GM19023 (cell line): ENCODE measurements around the gene CEP112.

Experiments used
- ATAC-seq: cut with Tn5 transposase; IDR thresholded peaks from one replicate; pipeline ENCODE4 v1.9.1; 2021; ENCODE audit warnings: mild to moderate bottlenecking, moderate library complexity; ENCODE audit not compliant: unreplicated experiment

CEP112 gene

DNA sequence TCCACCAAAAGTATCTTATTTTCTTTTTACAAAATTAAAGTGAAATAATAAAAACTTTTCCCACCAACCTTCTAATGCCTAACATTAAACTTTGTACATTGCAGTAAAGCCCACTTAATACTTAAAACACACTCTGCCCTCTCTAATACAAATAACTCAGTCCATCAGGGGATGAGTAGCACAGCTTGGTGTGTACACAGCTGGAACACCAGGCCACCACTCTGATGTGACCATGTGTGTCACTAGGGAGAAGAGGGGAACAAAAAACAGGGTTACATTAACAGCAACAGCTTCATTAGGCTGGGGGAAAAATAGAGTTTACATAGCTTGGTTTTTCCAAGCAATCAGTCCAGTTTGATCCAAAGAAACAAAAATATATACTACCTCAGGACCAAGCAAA lies 295.0 kb downstream of the CEP112 start:
- no peak for ATAC-seq

DNA sequence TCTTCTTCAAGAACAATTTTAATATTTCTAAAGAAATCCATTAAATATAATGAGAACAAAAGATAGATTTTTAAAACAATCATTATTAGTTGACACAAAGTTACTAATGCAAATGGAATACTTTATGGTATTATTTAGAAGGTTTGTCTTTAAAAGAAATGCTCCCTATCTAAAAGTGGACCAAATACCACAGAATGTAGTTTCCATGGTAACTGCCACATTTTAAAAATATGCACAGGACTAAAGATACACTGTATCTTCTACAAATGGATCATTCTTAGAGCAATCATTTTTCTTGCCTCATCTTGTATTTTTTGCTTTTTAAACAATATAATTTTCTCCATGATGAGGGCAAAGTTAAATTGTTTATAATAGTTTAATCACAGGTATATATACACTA lies 296.0 kb downstream of the CEP112 start:
- ATAC-seq: no peak

DNA sequence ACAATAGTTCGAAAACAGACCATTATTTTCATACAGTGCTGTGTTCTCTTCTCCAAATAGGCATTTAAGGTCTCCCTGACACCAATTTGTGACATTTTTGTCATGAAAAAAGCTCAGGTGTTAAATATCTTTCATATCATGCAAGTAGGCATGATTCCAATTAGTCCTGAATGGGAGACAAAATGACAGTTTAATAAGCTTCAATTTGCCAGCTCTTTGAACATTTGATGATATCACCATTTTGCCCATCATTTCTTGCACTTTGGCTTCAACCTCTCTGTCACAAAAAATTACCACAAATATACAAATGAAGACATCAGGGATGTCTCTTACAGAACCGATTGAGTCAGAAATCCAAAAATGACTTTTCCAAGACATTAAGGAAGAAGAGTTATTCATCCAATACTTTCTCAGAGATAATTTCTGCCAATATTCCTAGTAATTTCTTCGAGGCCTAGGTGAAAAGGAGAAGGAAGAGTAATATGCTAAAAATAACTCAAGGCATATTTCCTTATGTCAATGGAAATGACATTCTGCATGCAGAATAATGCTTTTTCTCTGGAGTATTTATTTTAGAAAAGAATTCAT lies 298.1 kb downstream of the CEP112 start:
- no peak for ATAC-seq

DNA sequence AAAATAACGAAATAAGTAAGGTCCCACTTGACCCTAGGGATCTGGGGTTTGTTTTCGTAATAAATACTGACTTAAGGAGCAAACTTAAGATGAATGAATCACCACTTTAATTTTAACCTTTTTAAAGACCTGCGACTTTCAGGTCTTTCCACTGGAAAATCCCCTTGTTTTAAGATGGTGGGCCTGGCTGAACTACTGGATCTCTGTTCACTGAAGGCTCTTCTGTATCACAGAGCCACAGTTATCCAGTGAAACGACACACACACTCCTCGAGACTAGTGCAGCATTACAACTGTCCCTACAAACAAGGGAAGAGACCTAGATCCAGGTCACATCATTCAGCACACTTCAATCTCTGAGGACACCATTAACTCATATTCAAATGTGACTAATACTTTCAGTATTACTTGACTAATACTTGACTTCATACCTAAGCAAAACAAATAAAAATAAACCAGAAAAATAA lies 299.0 kb downstream of the CEP112 start:
- no peak for ATAC-seq

DNA sequence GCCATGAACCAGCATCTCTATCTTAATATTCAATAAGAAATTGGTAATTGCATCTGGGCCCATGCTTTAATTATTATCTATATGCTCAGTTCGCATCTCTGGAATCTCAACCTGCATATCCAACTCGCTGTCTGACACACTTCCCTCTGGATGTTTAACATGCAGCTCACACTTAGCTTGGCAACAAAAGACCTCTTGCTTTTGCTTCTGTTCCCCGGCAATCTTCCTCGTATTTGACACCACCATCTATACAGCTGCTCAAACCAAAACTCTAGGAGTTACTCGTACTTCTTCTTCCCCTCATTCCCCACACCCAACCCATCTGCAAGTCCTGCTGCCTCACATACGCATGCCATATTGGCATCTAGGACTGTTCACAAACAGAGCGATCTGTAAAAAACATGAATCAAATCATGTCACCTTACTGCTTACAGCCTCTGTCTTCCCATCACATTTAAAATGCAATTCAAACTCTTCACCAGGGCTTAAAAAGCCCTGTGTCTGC lies 300.6 kb downstream of the CEP112 start:
- ATAC-seq: no peak

DNA sequence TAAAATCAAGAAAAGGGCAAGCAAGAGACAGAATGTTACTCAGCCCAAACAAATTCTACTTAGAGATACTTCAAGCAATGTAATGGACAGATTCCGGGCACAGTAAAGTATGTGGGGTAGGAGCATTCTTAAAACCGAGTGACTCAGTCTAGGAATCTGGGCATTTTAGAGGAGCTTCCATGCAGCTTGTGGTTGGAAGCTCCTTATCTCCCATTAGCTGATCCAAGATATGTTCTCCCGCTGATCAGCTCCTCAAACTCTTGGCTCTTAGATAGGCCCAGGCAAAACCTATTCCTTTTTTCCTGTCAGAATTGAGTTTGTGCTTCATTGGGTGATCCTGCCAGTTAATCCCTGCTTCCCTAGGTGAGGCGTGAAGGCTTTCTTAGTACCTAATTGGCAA lies 303.3 kb downstream of the CEP112 start:
- ATAC-seq: no peak

DNA sequence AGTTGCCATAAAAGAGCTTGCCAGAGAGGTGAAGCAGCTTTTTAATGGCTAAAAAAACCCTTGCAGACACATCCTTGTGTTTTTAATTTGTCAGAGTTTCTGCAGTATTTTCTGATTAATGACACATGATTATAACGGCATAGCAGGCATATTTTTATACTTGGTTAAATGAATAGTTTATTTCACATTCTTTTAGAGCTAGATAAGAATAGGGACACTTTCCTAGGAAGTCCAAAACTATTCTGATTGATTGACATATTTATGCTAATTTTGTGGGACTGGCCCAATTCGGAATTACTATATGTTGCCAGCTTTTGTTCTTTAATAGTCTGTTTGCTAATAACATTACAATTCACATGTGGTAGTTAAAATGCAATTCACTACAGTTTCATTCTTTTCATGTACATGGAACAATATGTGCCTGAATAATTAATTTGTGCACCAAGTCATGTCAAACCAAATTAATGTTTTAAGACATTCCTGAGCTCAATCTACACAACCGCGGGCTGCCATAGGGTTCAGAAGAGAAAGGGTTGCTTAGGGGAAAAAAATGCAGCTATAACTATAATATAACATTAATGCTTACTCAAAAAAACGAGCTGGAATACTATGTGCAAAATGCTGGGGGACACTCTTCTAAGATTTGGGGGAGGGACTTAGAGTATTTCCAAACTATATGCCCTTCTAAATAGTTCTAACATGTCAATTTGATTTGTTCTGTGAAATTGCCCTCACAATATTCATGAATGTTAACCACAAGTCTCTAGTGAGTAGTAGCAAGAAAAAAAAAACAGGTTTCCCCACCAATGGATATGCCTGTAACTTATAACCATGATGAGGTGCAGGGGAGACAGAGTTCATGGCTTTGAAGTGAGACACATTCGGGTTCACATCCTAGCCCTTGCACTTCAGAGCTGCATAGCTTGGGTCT lies 305.4 kb downstream of the CEP112 start:
- ATAC-seq: no peak

DNA sequence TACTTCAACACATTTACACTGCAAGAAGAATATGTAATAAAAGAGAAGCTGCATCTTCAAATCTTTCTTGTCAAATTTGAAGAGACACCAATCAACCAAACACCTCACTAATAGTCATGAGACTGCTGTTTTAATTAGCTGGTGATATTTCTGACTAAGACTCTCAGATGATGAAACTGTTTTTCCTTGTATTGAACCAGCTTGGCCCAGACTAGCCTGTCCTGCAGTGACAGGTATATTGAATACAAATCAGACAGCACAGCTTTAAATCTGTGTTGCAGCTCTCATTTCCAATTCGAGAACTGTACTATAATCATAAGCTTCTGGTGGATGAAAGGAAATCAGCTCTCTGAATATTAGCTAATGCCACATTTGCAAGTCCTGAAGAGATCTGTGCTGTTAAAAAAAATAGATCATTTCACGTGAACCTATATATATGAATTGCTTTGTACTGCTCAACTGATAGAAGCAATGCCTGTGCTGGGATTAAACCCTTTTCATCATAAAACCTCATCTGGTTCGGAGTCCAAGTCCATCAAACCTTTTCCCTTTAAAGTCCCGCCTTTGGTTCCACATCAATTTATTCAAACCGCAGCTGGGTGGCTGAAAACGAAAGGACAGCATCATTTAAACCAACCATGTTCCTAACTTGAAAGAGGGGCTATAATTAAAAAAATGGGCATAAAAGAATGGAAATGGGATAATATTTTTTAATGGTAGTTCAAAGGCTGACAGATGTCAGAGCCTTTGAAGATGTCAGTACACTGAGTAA lies 306.2 kb downstream of the CEP112 start:
- no peak for ATAC-seq

DNA sequence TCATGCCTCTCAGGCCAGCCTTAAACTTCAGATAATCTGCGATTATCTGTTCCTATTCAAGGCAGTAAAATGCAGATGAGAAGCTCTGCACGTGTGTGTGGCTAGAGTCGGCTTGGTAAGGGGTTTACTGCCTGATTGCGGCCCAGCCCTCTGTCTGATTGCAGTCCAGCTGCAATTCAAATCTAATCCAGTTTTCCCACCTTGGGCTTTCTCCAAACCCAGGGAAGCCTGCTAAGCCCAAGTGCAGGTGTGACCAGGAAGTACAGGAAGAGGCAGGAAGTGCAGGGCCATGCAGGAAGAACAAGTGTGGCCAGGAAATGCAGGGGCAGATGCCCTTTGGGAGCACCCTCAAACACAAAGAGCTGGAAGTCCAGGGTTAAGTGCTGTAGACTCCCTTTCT lies 314.9 kb downstream of the CEP112 start:
- no peak for ATAC-seq

DNA sequence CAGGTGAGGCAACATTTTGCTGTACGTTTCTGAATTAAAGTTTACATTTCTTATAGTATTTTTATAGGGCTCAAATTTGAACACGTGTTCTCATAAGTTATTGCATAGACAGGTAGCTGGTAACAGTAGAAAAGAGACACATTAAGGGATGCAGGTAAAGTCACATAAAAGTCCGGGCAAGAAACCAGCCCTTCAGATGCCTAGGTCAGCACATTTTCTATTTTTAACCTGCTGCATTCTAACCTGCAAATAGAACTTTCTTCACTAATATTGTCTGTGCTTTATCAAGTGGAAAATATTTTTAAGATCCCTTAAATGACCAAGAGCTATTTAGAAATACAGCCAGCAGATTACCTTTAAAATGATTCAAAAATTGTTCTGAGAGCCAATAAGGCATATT lies 323.1 kb downstream of the CEP112 start:
- no peak for ATAC-seq

DNA sequence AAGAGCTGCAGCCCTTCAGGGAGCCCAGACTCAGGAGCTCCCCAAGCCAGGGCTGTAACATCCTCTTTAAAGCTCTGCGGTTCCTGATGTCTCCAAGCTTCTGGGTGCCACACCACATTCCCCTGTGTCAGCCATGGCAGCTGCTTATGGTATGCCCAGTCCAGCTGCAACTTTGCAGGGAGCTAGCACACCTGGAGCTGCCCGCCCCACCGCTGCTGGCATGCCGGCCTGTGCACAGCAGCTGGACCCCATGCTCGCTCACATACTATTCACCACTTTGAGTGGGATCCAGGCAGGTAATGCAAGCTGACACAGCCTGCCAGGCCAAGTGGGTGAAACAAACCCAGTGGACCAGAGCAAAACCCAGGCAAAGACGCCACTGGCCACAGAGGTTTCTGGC lies 324.9 kb downstream of the CEP112 start:
- no peak for ATAC-seq

DNA sequence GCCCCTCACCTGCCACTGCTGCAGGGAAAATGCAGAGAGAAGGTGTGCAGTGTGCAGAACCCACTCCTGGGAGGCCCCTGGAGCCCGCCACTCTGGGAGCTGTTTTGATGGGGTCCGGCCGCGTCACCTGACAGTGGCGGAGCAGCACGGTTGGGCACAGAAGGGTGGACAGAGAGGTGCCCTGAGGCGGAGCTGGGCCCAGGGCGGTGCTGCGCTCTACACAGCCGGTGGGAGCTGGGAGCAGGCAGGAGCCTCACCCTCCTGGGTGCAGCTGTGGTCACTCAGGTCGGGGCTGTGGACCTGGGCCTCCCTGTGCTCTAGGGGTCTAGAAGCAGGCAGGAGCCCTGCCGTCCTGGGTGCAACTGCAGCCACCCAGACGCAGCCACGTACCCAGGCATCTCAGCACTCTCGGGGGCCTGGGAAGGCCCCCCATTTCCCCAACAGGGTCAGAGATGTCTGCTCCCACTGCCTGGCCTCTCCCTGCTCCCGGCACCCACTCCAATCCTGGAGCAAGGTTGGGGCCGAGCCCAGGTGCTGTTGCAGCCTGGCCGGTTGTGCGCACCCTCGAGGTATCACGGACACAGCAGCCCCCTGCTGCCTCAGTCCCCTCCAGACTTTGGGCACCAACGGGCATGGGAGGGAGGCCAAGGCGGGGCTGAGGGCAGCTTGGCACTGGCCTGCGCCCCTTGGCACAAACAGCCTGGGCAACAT lies 326.1 kb downstream of the CEP112 start:
- ATAC-seq: no peak

DNA sequence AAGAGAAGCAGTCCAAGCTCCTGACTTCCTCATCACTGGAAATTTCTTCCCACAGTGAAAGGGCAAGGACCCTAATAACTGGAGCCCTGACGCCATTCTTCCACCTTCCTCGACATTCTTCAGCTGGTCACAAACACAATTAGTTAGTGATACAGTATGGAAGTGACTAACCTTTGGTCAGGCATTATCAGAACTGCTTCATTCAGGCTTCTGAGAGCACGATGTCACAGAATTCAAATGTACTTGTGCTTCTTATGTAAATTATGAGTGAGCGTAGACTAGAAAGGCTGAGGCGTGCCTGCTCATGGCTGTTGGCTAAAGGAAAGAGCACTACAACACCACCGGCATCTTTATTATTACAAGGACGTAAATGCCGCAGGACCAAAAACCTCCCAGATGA lies 327.5 kb downstream of the CEP112 start:
- no peak for ATAC-seq

DNA sequence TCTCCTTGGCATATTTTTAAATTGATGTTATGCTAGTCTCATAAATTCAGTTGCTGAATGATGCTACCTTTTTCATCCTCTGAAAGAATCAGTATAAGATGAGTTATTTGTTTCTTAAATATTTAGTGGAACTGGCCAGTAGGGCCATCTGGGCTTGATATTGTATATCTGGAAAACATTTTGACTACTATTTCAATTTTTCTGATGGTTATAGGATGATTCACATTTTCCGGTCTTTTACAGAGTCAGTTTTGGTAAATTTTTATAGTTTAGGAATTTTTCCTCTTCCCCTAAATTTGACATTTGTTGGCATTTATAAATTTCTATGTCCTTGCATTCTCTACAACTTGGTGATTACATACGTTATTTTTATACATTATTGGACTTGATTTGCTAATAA lies 334.2 kb downstream of the CEP112 start:
- ATAC-seq: no peak

DNA sequence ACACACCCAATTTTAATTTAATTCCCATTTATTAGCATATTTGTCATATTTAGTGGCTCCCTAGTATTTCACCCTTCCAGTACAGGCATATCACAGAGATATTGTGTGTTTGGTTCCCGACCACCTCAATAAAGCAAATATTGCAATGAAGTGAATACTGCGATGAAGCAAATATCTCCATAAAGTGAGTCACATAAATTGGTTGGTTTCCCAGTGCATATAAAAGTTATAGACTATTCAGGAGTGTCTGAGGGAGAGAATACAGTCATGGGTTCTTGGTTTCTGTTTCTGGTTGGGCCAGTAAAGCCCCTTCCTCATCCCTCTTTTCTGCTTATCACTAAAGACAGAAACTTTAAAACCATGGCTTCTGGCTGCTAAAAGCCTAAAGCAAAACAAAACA lies 335.1 kb downstream of the CEP112 start:
- ATAC-seq: no peak

DNA sequence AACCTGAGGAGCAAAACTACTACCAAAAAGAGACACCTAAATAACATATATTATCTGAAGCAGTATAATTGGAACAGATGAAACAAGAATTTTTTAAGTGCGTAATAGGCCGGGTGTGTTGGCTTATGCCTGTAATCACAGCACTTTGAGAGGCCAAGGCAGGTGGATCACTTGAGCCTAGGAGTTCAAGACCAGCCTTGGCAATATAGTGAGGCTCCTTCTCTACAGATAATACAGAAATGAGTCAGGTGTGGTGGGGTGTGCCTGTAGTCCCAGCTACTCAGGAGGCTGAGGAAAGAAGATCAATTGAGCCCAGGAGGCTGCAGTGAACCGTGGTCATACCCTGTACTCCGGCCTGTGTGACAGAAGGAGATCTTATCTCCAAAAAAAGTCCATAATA lies 336.3 kb downstream of the CEP112 start:
- no peak for ATAC-seq

DNA sequence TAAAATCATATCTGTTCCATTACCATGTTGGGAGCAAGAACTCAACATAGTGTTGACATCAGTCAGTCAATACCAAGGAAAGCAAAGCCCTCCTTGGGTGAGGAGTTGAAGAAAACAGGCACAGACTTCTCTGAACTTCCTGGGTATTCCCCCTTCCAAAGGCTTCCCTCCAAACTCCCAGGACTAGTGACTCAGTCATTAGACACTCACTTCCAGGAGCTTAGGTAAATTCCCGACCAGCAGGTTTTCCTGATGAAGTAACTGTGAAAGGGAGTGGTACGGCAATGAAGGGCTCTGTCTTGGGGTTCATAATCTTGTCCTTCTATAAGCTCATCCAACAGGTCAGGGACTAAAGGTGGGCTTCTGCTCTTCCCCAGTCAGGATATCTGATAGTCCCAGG lies 336.7 kb downstream of the CEP112 start:
- no peak for ATAC-seq

DNA sequence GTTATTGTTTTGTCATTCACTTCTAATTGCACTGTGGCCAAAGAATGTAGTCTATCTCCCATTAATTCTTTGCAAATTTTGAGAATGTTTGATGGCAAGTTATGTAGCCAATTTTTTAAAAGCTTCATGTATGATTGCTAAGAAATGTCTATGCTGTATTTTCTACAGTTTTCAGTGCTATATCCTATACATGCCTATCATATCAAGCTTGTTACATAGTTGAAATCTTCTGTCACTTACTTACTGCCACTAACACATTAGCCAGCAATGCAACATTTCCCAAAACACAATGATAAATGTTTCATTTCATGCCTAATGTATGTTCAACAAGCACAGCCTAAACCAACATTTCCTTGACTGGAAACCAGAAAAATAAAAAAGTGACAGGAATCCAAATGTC lies 338.1 kb downstream of the CEP112 start:
- ATAC-seq: no peak

DNA sequence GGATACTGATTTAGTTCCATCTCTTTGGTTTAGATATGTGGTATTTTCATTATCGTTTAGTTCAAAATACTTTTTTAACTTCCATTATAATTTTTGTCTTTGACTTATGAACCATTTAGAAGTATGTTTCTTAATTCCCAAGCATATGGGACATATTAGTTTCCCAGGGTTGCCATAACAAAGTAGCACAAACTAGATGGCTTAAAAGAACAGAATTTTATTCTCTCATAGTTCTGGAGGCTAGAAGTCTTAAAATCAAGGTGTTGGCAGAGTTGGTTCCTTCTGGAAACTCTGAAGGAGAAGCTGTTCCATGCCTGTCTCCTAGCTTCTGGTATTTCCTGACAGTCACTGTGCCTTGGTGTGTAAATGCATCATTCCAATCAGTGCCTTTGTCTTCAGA lies 339.0 kb downstream of the CEP112 start:
- ATAC-seq: no peak

DNA sequence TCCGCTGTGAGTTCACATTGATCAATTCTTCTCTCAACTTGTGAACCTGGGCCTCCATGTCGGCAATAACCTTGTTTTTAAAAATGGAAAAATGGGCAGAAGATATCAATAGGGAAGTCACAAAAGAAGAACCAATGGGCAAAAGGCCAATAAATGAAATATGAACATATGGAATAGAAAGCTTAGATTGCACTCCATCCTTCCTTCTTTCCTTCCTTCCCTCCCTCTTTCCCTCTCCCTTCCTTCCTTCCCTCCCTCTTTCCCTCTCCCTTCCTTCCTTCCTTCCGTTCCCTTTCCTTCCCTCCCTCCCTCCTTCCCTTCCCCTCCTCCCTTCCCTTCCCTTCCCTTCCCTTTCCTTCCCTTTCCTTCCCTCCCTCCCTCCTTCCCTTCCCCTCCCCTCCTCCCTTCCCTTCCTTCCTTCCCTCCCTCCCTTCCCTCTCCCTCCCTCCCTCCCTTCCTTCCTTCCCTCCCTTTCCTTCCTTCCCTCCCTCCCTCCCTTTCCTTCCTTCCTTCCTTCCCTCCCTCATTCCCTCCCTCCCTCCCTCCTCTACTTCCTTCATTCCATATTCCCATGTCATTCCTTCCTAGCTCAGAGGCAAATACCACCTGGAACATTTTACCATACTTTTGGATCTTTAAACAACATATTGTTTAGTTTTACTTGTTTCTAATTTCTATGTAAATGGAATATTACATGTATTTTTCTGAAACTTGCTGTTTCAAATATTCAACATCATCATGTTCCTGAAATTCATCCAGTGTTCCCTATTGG lies 339.8 kb downstream of the CEP112 start:
- ATAC-seq: no peak
